HG03135 (cell line): ENCODE results near the gene RIPK4.
"Not testable (repeated sequence)": the region's sequence is repeated elsewhere in the genome, so short reads cannot be mapped to it uniquely, and the experiment has no call there.

Experiments used
- ATAC-seq: cut with Tn5 transposase; IDR thresholded peaks from one replicate; pipeline ENCODE4 v1.9.1; 2021; ENCODE audit warnings: mild to moderate bottlenecking, moderate library complexity; ENCODE audit not compliant: unreplicated experiment

The RIPK4 gene

DNA sequence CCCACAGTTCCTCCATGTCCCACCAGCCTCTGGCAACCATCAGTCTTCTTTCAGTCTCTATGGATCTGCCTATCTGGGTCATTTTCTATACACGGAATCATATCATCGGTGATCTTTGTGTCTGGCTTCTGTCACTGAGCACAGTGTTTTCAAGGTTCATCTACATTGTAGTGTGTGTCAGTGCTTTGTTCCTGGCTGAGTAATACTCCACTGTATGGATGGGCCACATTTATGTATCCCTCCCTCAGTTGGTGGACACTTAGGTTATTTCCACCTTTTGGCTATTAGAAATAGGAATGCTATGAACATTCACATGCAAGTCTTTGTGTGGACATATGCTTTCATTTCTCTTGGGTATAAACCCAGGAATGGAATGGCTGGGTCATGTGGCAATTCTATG, 46.6 kb downstream of the RIPK4 start:
- no peak for ATAC-seq

DNA sequence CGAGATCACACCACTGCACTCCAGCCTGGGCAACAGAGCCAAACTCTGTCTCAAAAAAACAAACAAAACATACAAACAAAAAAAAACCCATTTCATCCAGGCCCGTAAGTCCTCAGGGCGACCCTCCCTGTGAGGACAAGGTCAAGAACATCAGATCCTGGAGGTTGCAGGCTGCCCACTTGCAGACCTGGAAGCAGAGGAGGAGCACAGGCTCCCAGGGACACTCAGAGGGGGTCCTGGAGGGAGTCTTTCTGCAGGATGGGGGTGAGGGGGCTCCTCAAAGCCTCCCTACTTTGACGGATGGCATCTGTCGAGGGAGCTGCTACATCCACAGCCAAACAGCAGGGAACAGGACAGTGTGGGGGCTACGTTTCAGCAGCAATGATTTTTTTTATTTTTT, 47.2 kb downstream of the RIPK4 start:
- no peak for ATAC-seq

DNA sequence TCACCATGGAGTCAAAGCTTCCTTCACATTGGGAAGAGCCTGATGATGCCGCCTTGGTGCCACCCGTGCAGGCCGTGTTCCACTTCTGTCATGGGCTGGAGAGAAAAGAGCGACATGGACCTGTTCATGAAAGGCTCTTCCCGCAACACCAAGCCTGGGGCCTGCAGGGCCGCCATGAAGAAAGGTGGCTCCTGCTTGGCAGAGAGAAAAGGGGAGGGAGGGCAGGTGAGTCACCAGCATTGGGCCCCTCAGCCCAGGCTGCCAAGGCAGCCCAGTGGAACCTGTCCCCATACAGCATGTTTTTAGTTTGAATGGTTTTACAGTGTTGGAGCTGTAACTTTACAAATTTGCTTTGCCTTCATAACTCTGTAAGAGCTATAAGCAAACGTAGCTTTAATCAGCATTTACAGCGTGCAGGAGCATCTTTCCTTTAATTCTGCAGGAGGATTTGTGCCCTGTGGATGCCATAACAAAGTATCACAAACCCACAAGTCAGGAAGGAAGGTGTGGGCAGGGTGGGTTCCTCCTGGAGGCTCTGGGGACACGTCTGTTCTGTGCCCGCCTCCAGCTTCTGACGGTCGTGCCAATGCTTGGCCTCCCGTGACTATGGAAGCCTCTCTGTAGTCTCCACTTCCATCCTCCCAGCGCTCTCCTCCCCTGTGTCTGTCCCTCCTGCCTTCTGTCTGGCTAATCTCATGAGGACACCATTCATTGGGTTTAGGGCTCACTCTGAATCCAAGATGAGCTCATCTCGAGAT, 49.1 kb downstream of the RIPK4 start:
- ATAC-seq, result no peak

DNA sequence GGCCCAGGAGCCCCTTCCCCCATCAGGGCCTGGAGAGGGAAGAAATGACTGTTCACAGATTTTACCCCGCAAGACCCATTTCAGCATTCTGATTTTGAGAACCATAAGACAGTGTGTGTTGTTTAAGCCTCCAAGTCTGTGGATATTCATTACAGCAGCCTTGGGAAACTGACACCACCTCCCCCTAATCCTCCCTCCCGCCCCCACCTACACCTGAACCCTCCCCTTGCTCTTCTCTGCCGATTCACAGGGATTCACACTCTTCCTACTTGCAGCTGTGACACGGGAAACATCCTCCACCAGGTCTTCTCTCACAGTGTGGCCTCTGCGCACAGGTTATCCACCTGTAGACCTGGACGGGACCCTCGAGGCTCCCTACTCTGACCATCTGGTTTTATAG, 50.1 kb downstream of the RIPK4 start:
- no peak for ATAC-seq

DNA sequence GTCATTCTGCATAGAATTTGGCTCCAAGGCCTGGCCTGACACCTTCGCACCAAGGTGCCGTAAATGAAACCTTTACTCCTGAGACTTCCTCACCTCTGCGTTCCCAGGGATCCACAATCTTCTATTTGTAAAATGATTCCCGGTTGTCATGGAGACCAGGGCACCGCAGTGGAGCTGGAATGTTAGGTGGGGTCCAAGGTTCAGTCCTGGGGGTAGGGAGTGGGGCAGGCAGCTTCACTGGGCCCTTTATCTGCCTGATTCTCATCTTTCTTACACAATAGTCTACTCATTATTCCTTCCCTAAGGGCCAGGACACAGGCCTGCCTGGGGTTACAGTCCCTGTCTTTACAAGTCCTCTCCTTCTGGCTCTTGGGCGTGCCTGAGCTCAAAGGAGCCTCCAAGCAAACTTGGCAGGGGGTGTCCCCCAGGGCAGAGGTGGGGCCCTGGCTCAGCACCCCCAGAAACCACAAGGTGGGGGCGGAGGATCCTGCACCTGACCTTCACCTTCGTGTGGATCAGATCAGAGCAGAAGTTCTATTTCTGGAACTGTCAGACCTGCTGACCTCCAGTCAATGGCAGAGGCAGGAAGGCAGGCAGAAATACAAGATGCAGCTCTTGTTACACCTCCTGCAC, 51.1 kb downstream of the RIPK4 start:
- no peak for ATAC-seq

DNA sequence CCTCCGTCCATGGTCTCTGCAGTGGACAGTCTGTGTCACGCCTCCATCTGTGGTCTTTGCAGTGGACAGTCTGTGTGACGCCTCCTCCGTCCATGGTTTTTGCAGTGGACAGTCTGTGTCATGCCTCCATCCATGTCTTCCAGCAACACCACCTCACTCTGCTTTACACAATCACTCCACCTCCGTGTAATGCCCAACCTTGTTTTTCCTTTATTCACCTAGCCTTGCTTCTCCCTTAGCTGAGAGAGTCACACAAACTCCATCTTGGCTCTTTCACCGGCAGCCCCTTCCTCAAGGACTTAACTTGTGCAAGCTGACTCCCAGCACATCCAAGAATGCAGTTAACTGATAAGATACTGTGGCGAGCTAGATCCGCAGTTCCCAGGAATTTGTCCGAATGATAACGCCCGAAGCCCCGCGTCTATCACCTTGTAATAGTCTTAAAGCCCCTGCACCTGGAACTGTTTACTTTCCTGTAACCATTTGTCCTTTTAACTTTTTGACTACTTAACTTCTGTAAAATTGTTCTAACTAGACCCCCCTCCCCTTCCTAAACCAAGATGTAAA, 52.5 kb downstream of the RIPK4 start:
- not testable (repeated sequence) for ATAC-seq

DNA sequence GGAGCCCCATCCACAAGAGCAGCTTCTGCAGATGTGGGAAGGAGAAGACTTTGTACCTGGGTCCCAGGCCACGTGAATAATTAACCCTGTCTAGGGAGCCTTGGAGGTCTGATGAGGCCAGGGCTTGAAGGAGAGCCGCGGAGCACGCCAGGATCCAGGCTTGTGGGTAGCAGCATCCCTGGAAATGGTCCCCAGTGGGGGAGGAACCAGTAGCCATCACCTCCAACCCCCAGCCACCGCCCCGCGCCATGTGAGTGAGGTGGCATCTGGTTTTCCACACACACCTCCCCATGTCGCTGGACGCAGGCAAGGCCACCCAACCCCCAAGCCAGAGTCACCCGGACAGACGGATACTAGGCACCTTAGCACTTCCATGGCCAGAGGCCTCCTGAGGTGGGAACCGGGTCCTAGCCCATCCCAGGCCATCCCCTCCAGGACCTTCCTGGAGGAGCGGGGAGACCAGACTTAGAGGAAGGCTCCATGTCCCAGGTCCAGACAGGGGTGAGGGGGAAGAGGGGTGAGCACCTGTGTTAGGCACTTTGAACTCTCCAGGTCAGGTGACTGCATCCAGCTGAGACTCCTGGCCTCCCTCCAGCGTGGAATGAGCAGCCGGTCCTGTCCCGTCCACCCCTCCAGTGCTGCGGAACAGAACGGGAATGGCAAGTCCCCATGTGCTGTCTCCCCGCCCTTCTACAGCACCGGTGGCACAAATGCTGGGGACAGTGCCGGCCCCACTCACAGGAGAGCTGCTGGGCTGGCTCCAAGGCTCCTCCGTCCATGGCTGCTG, 53.2 kb downstream of the RIPK4 start:
- no peak for ATAC-seq

DNA sequence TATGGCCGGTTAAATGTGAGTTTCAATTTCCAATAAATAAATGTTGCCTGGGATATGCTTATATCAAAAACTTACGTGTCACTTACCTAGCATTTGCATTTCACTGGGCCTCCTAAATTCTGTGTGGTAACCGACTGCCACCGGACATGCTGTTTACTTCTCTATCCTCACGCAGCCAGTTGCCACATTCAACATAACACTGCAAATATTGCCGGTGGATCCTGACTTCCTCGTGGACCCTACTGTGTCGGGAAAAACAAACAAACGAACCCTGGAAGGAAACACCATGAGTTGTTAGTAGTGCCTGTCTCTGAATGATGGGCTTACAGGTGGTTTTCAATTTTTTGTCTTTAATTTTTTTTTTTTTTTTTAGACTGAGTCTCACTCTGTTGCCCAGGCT, 54.1 kb downstream of the RIPK4 start:
- ATAC-seq, result no peak

DNA sequence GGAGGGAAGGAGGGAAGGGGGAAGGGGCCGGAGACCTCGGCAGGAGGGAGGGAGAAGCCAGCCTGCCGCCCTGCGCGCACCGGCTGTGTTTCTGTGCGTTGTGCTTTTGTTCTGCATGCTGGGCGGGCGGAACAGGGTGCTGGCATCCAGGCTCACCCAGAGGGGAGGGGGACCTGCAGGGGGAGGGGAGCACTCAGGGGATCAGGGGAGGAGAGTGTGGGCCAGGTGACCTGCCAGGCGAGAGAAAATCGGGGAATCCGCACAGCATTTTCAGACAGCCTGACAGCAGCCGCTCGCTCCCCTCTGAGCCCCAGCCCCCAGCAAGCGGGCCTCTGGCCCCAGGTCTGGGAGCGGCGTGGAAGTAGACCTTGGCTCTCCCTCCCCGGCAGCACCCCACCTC, 54.7 kb downstream of the RIPK4 start:
- no peak for ATAC-seq

DNA sequence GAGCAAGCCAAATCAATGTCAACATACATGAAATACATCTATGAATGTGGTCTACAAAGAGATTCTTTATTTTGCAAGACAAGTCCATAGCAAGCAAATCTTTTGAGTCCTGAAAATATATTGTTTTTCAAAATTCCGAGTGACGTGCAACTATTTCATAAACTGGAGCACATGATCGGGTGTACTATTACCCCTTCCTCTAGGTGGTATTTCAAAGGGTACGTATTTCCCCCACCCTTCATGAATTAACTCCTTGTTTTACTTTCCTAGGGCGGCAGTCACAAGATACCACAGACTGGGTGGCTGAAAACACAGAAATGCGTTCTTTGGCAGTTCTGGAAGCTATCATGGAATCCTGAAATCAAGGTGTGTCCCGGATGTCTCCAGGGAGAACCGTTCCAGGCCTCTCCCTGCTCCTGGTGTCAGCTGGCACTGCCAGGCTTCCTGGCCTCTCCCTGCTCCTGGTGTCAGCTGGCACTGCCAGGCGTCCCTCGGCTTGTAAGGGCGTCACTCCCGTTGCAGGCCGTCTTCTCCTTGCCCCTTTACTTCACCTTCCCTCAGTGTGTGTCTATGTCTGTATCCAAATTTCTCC, 55.3 kb downstream of the RIPK4 start:
- no peak for ATAC-seq

DNA sequence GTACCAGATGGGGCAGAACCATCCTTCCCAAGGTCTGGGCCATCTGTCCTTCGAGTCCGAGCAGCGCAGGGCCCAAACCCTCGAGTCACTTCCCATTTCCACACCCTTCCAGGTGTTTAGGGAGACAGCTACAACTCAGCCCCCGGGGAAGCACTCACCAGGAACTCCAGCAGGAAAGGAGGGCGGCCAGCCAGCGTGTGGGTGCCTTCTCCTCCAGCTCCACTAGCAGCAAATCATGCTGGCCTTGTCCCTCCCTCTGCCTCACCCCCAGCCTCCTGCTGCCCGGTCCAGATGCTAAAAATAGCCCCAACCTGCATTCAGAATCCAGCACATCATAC, 56.1 kb downstream of the RIPK4 start:
- ATAC-seq, result no peak

DNA sequence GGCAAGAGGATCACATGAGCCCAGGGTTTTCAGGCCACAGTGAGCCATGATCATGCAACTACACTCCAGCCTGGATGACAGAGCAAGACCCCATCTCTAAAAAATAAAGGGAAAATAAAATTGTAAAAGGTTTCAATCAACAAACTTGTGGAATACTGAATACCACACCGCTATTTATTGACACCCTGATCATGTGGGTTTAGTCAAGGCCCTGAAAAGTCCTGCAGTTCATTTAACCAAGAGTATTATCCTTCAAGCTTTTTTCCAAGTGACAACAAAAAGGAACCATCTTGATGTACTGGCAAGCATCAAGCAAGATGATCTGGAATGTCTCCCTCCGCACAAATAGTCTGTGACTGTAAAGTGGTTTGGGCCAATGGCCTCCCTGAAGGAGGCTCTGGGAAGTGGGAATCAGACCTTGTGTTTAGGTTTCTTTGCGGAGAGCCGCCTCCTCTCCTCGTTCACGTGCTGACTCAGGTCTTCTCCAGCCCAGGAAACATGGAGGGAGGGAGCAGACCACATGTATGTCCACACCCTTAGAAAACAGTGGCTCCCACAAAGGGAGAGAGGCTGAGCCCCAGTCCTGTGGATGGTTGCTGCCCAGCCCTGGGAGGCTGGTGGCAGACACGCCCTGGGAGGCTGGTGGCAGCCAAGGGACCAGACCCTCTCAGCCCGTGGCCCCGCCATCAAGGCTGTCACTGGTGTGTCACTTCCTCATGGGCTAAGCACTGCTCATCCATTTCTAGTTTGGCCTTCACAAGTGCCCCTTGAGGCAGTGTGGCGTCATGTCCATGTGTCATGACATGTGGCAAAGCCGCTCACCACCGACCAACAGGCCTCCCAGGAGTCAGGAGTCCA, 56.7 kb downstream of the RIPK4 start:
- no peak for ATAC-seq

DNA sequence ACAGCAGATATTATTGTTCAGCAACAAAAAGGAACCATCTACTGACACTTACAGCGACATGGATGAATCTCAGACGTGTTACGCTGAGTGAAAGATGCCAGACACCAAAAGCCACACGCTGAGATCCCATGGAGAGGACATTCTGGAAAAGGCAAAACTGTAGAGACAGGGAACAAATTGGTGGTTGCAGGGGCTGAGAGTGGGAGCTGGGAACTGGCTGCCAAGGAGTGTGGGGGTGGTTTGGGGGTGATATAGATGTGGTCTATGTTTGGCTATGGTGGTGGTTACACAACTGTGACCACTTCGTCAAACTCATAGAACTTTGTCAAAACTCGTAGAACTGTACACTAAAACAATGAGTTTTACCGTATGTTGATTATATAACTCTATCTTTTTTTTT, 57.7 kb downstream of the RIPK4 start:
- no peak for ATAC-seq

DNA sequence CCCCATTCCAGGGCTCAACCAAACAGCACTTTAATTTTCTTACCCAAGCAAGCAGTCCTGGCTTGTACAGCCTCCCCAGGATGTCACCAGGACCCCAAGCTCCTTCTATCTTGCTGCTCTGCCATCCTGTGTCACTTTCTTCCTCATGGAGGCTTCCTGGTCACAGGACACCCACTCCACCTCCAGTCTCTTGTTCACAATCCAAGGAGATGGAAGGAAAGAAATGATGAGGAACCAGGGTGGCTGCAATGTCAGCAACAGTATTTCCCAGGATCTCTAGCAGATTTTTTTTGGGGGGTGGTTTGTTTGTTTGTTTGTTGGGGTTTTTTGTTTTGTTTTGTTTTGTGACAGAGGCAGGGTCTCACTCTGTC, 58.9 kb downstream of the RIPK4 start:
- no peak for ATAC-seq

DNA sequence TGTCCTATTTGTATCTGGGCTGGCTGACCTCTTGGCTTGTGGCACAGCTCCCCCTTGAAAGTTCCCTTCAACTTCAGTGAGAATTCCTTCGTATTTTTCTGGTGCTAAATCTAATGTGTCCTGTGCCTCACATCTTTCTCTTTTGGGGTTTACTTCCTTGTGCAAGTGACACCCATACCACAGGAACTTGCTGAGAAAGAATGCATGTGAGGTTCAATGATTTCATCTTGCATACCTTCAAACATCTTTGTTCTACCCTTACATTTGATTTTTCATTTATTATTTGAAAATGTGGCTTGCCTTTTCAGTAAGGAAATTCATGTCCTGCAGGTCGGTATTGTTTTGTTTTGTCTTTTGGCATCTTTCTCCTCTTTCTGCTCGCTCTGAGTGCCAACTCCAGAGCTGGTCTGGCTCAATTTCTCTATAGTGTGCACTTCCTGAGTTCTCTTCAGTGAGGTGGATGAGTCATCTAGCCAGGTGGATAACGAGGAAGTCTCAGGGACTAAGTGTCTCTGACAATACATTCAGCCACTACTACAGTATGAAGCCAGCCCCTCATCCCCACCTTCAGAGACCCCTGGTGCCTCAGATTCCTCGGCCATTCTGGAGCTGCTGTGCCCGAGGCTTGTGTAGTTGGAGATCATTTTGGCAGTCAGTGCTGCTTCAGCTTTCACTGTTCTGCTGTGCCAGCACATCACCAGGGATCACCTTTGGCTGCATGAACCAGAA, 59.5 kb downstream of the RIPK4 start:
- no peak for ATAC-seq

DNA sequence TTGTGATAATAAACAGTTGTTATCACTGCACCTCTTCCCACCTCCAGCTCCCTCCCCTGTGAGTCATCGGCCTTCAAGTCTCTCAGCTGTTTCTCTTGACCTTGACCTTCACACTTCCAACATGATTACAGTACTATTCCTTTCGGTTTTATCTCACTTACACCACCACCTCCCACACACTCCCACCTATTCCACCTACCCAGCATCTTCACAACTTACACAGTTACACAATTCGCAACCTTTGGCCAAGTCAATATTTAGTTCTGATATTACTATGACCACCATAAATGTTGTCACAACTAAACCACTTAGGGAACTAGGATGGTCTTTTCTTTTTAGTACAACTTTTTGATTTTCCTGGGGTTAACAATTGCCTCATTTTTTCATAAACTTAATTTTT, 60.2 kb downstream of the RIPK4 start:
- no peak for ATAC-seq

DNA sequence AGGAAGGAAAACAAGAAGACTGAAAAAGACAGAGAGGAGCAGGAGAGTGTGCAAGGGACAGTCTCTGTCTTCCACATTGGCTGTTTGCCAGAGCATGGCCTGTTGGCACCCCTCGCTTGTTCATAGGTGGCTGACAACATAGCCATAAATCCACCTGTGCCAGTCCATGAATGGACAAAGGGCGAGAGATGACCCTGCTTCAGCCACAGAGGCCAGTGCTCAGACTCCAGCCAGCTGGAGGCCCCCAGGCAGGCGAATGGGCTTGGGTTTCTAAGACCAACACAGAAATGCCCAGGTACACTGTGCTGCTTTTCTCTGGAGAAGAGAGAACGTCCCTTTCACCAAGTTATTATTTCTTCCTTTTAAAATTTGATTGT, 60.6 kb downstream of the RIPK4 start:
- no peak for ATAC-seq

DNA sequence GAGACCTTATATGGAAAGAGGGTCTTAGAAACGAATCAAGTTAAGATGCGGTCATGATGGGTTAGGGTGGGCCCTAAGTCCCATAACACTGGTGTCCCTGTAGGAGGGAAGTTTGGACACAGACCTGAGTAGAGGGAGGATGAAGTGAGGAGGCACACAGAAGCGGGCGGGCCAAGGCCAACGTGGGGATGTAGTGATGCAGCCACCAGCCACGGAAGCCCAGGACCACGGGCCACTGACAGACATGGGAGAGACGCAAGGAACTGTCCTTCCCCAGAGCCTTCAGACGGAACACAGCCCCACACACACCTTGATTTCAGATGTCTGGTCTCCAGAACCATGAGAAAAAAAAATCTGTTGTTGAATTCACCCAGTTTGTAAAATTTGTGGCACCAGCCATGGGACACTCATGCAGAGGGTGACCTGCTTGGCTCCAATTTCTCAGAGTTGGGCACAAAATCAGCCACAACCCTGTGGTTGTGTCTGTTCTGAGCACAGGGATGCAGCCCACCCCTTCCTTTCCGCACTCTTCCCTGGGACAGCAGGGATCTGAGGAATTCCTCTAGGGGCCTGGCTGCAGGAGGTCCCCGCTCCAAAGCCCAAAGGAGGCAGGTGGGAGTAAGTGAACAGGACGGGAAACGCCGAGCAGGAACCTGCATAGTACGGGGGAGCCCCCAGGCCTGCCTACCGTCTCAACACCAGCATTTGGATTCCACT, 61.1 kb downstream of the RIPK4 start:
- ATAC-seq, result no peak

DNA sequence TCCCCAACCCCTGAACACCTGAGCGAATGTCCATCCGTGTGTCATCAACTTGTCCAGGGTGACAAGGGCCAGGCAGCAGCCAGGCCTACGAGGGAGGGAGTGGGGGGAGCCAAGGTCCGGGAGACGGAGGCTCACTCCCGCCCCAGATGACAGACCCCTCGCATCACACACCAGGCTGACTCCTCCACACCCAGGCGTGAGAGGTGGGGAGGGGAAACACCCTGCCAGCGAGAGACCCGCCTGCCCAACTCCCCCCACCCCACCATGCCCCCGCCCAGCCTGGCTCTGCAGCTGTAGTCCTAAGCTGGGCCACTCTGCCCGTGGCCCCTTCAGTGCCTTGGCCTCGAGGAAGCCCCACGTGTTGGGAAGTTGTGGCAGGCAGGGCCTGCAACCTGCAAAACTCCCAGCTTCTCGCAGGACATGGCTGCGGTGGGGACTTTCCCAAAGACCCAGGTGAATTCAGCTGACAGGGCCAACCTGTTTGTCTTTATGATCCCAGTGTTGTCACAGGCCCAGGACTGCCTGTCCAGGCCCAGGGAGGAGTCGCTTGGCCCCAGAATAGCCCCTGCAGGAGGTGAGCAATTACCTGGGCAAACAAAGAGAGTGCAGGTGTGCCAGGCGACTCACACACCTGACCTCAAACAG, 62.9 kb downstream of the RIPK4 start:
- no peak for ATAC-seq
